NCI-H446 (cell line): ENCODE data around the gene ZSWIM4.

Experiments
- DNase-seq, 2 experiments: peaks; one replicate each; lab custom pipeline; 2025; lab: John Stamatoyannopoulos, UW

ZSWIM4 gene

GRCh38 chr19:13875824-13876223, 80.6 kb downstream of the ZSWIM4 start:
- no peak for DNase-seq

DNA sequence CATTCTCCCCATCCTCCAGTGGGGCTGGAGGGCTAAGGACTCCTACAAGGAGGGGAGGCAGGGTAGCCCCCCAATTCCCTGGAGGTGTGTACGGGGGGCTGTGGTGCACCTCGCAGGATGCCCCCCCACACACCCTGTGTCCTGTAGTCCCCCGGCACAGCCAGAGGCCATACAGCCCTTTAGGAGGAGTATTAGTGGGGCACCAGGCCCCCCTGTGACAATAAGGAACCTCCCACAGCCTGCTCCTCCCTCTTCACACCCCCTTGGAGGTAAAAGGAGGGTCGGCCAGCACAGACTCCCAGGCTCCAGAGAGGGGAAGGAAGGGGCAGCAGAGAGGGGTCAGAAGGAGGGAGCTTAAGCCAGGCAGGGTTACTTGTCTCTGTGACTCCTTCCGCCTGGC, 81.6 kb downstream of the ZSWIM4 start, which contains the start of gene NANOS3:
NANOS3 (plus strand) TSS at position 301 of the 400 bp plus-strand sequence. CDS start 115 bp downstream, outside the sequence.
- no peak for DNase-seq

- DNase-seq = no peak
Measured at GRCh38 chr19:13877303-13877702, 82.1 kb downstream of the ZSWIM4 start.

DNA sequence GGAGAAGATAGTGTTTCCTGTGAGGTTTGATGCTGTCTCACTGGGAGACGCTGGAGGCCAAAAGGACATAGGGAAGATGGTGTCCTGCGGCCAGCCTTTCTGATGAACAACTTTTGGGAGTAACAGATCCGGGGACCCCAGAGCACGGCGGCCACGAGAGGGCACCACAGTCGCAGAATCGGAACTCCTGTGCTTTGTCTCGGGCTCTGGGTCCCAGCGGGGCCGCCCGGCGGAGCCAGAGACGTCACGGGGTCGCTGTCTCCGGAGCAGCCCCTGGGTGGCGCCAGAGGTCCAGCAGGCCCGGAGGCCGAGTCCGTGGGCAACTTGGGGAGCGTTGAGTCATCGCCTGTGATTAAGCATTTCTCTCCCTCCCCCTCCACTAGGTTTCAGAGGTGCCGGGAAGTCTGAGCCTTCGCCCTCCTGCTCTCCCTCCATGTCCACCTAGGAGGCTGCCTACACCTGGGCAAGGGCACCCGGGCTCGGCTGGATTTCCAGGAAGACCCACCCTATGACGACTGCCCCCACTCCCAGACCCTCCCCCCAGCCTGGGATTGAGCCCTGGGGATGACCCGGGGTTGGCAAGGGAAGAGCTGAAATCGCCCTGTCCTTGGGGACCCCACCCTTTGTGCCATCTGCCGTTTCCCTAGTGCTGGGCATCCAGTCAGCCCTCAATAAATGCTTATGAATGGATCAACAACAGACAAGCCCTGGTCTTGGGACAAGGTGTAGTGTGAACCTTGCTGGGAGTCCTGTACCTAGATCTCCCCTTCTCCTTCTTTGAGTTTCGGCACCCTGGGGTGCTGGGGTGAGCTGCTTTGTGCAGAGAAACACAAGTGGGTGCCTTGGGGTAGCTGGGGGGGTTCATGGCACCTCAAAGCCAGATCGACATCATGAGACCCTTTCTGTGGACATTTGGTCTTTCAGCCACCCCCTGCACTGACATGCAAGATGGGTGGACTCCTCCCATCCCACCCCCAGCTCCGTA, 85.1 kb downstream of the ZSWIM4 start:
- peak; percentile 91 to 96 for DNase-seq

DNA sequence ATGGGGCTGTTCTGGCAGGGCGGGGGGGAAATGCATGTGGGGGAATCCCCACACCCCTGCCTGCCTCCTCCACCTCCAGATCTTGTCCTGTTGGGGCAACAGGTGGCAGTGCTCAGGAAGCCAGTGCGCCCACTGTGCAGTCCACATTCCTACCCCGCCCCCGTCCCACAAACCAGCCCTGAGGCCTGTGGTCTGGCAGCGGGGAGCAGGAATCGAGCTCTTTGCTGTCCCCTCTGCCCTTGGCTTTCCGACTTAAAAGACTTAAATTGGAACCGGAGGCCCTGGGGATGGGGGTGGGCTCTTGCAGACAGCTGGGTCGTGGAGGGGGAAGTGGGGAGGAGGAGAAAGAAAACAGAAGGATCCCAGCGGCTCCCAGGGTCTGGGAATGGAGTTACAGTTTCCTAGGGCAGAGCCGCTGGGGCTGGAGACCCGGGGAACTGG, 86.0 kb downstream of the ZSWIM4 start:
- no peak for DNase-seq
